PC-3 (cell line): ENCODE results near the gene FIZ1. TPM values are rescaled to one million over a fixed set of nuclear protein-coding genes. Genes with fewer than 3 reads are reported as not detected.

Experiments used
- ATAC-seq: fragments of 200-7000 bp; cut with Tn5 transposase; 2 replicates; pipeline ENCODE4 v1.9.1; 2020; ENCODE audit warnings: mild to moderate bottlenecking, moderate library complexity
- BruUV-seq: library from RNA; stranded (reverse); fragments of 400-500 nt; replicated peaks from 2 replicates; lab custom pipeline; 2021; lab: Mats Ljungman, UMichigan
- CTCF ChIA-PET: fragments of 300-600 bp; sonication (Branson Sonifier 250); formaldehyde crosslinking; loops from one replicate; lab custom pipeline; 2022; ENCODE audit warnings: antibody characterized with exemption; lab: Charles Lee
- POLR2A ChIA-PET: fragments of 300-600 bp; sonication (Branson Sonifier 250); formaldehyde crosslinking; loops from one replicate; lab custom pipeline; 2022; ENCODE audit warnings: antibody characterized with exemption; ENCODE audit not compliant: unreplicated experiment; lab: Charles Lee
- DNase-seq: peaks from one replicate; pipeline ENCODE4 v3.0.0-alpha.2; 2015
- H2AFZ ChIP-seq: fragments of 300-600 bp; sonication (generic); 2 replicates; pipeline ENCODE4 v1.6.0; 2016; ENCODE audit warnings: antibody characterized with exemption, low read length
- H3F3A ChIP-seq: fragments of 300-600 bp; sonication (generic); one replicate; pipeline ENCODE4 v1.6.0; 2017; ENCODE audit warnings: antibody characterized with exemption, low read length, control low read depth, mild to moderate bottlenecking; ENCODE audit not compliant: unreplicated experiment
- H3K27ac ChIP-seq: fragments of 300-600 bp; sonication (generic); 2 replicates; pipeline ENCODE4 v1.5.1; 2016; ENCODE audit warnings: mild to moderate bottlenecking, low read length
- H3K27me3 ChIP-seq: fragments of 300-600 bp; sonication (generic); 2 replicates; pipeline ENCODE4 v1.6.1; 2016; ENCODE audit warnings: low read length, mixed read lengths
- H3K36me3 ChIP-seq: fragments of 300-600 bp; sonication (generic); 2 replicates; pipeline ENCODE4 v1.6.1; 2016; ENCODE audit warnings: low read depth, mixed run types, low read length, mixed read lengths
- H3K4me1 ChIP-seq: fragments of 300-600 bp; sonication (generic); 2 replicates; pipeline ENCODE4 v1.5.1; 2016; ENCODE audit warnings: low read length; ENCODE audit not compliant: insufficient read depth
- H3K4me2 ChIP-seq: fragments of 300-600 bp; sonication (generic); 2 replicates; pipeline ENCODE4 v1.6.0; 2016; ENCODE audit warnings: low read length
- H3K4me3 ChIP-seq: fragments of 300-600 bp; sonication (generic); 2 replicates; pipeline ENCODE4 v1.5.1; 2016; ENCODE audit warnings: mild to moderate bottlenecking, low read length, mixed read lengths
- H3K79me2 ChIP-seq: fragments of 300-600 bp; sonication (generic); 2 replicates; pipeline ENCODE4 v1.6.1; 2017; ENCODE audit warnings: low read length, mixed read lengths
- H3K9ac ChIP-seq: fragments of 300-600 bp; sonication (generic); 2 replicates; pipeline ENCODE4 v1.6.0; 2016; ENCODE audit warnings: mild to moderate bottlenecking, low read length
- H3K9me2 ChIP-seq: fragments of 300-600 bp; sonication (generic); replicated peaks from 2 replicates; pipeline ENCODE4 v1.6.1; 2016; ENCODE audit warnings: mixed run types, low read length, mixed read lengths
- H3K9me3 ChIP-seq: fragments of 300-600 bp; sonication (generic); 2 replicates; pipeline ENCODE4 v1.6.1; 2016; ENCODE audit warnings: low read length, mixed read lengths
- H4K20me1 ChIP-seq: fragments of 300-600 bp; sonication (generic); 2 replicates; pipeline ENCODE4 v1.6.1; 2016; ENCODE audit warnings: low read length, mixed read lengths
- EZH2 ChIP-seq: fragments of 300-600 bp; sonication (generic); IDR thresholded peaks from one replicate; pipeline ENCODE4 v1.6.1; 2017; ENCODE audit warnings: antibody characterized with exemption, mild to moderate bottlenecking, low read length; ENCODE audit not compliant: unreplicated experiment
- EZH2phosphoT487 ChIP-seq: fragments of 300-600 bp; sonication (generic); IDR thresholded peaks from 2 replicates; pipeline ENCODE4 v1.6.1; 2018; ENCODE audit warnings: mild to moderate bottlenecking, antibody characterized with exemption, low read length, borderline replicate concordance
- intact Hi-C: fragments of 100-400 bp; cut with micrococcal nuclease; formaldehyde crosslinking; loops from 2 replicates; pipeline ENCODE4 v1.9.0; 2023
- total RNA-seq: library from RNA; depleted of rRNA; stranded (reverse); fragments of >200 nt; gene quantifications from 2 replicates; pipeline ENCODE4 v1.2.3, GENCODE V29; 2014
- TF ChIP-seq, protein P1 (sequence below): fragments of 300-600 bp; sonication (generic); conservative IDR thresholded peaks from 2 replicates; pipeline ENCODE4 v1.5.1; 2017; ENCODE audit warnings: antibody characterized with exemption, low read depth, mild to moderate bottlenecking, low read length

Gene FIZ1
- total RNA-seq, 1 experiment from 2014 or later, result 11.7 TPM

DNA sequence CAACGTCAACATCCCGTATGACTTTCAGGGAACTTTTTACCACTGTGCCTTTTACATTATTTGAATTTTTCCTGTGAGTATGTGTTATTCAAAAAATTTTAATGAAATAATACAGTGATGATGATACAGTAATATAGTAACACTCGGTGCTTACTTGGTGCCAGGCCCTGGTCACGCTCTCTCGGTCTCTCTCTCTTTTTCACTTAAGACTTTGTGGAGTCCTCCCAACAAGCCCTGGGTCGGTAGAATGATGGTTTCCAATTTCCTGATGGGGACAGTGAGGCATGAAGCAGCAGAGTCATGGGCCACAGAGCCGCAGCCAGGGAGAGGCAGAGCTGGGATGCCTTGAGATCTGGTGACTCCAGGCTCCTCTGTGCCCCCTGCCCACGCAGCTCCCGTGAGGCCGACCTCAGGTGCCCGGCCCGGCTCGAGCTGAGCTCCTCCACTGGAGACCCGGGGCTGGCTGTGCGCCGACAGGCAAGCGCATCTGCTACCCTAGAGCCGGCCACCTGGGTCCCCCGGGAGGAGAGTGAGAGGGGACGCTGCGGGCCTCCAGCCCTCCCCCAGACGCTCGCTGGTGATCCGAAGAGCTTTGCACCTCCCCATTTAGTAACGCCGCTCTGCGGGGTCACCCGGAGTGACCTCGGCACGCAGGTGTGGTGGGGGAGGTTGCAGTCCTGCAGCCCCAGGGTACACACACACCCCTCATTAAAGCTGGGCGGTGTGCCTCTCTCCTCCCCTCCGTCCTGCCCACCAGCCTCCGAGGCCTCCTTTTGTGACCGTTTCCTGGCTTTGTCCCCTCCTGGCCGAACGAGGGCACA lies 49.6 kb downstream of the FIZ1 start:
- peak overlapping the region; percentile 46 for H3K4me2 ChIP-seq
- H3K27me3 ChIP-seq, result no peaks in the 10 kb centered on the region
- H3K4me3 ChIP-seq, result no peak overlapping the region
- TF ChIP-seq EZH2phosphoT487 (no peak), EZH2 (no peak)
- TF ChIP-seq, protein P1, sequence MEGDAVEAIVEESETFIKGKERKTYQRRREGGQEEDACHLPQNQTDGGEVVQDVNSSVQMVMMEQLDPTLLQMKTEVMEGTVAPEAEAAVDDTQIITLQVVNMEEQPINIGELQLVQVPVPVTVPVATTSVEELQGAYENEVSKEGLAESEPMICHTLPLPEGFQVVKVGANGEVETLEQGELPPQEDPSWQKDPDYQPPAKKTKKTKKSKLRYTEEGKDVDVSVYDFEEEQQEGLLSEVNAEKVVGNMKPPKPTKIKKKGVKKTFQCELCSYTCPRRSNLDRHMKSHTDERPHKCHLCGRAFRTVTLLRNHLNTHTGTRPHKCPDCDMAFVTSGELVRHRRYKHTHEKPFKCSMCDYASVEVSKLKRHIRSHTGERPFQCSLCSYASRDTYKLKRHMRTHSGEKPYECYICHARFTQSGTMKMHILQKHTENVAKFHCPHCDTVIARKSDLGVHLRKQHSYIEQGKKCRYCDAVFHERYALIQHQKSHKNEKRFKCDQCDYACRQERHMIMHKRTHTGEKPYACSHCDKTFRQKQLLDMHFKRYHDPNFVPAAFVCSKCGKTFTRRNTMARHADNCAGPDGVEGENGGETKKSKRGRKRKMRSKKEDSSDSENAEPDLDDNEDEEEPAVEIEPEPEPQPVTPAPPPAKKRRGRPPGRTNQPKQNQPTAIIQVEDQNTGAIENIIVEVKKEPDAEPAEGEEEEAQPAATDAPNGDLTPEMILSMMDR, result no peak
- H3K4me1 ChIP-seq, result peaks cover 46% of the 10 kb centered on the region
- H3K9me3 ChIP-seq, result no peaks in the 10 kb centered on the region
- no peaks in the 10 kb centered on the region for H3K36me3 ChIP-seq
- TSS peak; percentile 86 for BruUV-seq
- H2AFZ ChIP-seq, result peak overlapping the region; percentile 45
- ATAC-seq (peak; percentile 42), DNase-seq (peak; percentile 81)
- peak overlapping the region; percentile 55 for H3K9ac ChIP-seq
- ChIA-PET CTCF (interaction anchor here (0.5 kb wide), 1 partner anchor 17 kb away, joined by 4 read pairs; no protein-coding TSS in a partner anchor), POLR2A (interaction anchor here (0.5 kb wide), 1 partner anchor 9 kb away, joined by 3 read pairs; no protein-coding TSS in a partner anchor)
- no peaks in the 10 kb centered on the region for H4K20me1 ChIP-seq
- no peaks in the 10 kb centered on the region for H3K79me2 ChIP-seq
- peaks cover 3% of the 10 kb centered on the region for H3F3A ChIP-seq
- H3K27ac ChIP-seq, result peak overlapping the region; percentile 86
- no peaks in the 10 kb centered on the region for H3K9me2 ChIP-seq
- intact Hi-C loops, result loop anchor here (2.0 kb wide), 1 partner anchor 31 kb away; the partner anchor contains the start of gene ZNF579

DNA sequence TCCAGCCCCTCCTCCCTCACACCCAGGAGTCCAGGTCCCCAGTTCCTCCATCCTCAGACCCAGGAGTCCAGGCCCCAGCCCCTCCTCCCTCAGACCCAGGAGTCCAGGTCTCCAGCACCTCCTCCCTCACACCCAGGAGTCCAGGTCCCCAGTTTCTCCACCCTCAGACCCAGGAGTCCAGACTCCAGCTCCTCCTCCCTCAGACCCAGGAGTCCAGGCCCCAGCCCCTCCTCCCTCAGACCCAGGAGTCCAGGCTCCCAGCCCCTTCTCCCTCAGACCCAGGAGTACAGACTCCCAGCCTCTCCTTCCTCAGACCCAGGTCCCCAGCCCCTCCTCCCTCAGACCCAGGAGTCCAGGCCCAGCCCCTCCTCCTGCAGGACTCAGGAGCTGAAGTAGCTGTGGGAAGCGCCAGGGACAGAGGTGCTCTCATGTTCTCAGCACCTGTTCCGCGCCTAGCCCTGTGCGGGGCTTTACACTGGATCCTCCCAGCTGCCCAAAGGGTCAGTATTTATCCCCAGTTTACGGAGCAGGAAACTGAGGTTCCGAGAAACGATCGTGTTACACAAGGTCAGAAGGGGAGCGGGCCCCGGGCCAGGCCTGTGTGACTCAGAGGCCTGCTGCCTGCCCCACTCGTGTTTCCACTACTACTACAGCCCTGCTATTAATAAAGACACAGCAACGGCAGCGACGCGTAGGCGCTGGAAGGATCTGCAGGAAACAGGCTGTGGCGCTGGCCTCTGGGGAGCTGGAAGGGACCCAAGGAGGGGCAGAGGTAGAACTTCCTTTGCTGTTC lies 52.3 kb downstream of the FIZ1 start:
- no peaks in the 10 kb centered on the region for H3K79me2 ChIP-seq
- H3F3A ChIP-seq, result peaks cover 3% of the 10 kb centered on the region
- peak; percentile 79 for ATAC-seq
- ChIA-PET POLR2A (no interaction called here), CTCF (no interaction called here)
- DNase-seq, result peak; percentile 92
- no peaks in the 10 kb centered on the region for H3K27me3 ChIP-seq
- H3K9me3 ChIP-seq, result no peaks in the 10 kb centered on the region
- peak overlapping the region; percentile 80 for H3K27ac ChIP-seq
- no peaks in the 10 kb centered on the region for H4K20me1 ChIP-seq
- intact Hi-C loops, result loop anchor here (1.0 kb wide), 1 partner anchor 21 kb away; no protein-coding TSS in a partner anchor
- H3K4me1 ChIP-seq, result peaks cover 43% of the 10 kb centered on the region
- H3K4me3 ChIP-seq, result peak overlapping the region; percentile 38; the same call in 1 of the 2 replicates
- H3K36me3 ChIP-seq, result no peaks in the 10 kb centered on the region
- H3K9me2 ChIP-seq, result no peaks in the 10 kb centered on the region
- no TSS peak for BruUV-seq
- H3K9ac ChIP-seq, result peak overlapping the region; percentile 16
- TF ChIP-seq EZH2phosphoT487, result no peak
- no peak for TF ChIP-seq EZH2
- TF ChIP-seq, protein P1, result no peak
- H3K4me2 ChIP-seq, result peak overlapping the region; percentile 72
- peak overlapping the region; percentile 1; the same call in 1 of the 2 replicates for H2AFZ ChIP-seq
